M059J (cell line): ENCODE results near the gene RBBP6. TPM values are rescaled to one million over a fixed set of nuclear protein-coding genes. Genes with fewer than 3 reads are reported as not detected.

ENCODE experiments used
- total RNA-seq: library from RNA; depleted of rRNA; stranded (reverse); fragments of >200 nt; shearing (Covaris generic); gene quantifications from 2 replicates; pipeline ENCODE4 v1.2.3, GENCODE V29; 2014; rRNA removed

The RBBP6 gene
- total RNA-seq, 1 experiment from 2014 or later = 31.6 TPM

Other genes with a start within 250 kb of the RBBP6 start
- gene TNRC6A, start 190.1 kb downstream of the RBBP6 start, total RNA-seq = 13.4 and 21.5 TPM in 2 replicates